ENCODE results near the gene NDST1.

- TF ChIP-seq CTCF (IDR thresholded peaks at IDR 0.05; ENCODE audit: extremely low read depth in 1 of 2, insufficient read depth in 1 of 2, low read depth in 1 of 2, low read length in 2 of 2), result no peak
- no peak for TF ChIP-seq JUN (IDR thresholded peaks at IDR 0.05; ENCODE audit: borderline replicate concordance, insufficient read depth, insufficient read length, low read depth)
- no peak for TF ChIP-seq POLR2A (IDR thresholded peaks at IDR 0.05; ENCODE audit: low read depth, low read length)
- TF ChIP-seq POLR2AphosphoS5 (IDR thresholded peaks at IDR 0.05; ENCODE audit: insufficient read depth, low read depth, low read length), result no peak
- no peak for TF ChIP-seq EZH2 (IDR thresholded peaks at IDR 0.05; ENCODE audit: borderline replicate concordance, low read depth, low read length, severe bottlenecking)
- TF ChIP-seq MYC (IDR thresholded peaks at IDR 0.05; ENCODE audit: low read depth, low read length), result no peak
- no peak for TF ChIP-seq FOS (IDR thresholded peaks at IDR 0.05; ENCODE audit: borderline replicate concordance, insufficient read depth, low read length)
- TF ChIP-seq MAX (IDR thresholded peaks at IDR 0.05; ENCODE audit: insufficient read depth, insufficient read length), result no peak
- TF ChIP-seq GATA2 (IDR thresholded peaks at IDR 0.05; ENCODE audit: insufficient read depth, insufficient read length, low read depth, low read length), result no peak
These were observed 14.1 kb downstream of the NDST1 start for GRCh38 chr5:150521939-150522503.

All from endothelial cell of umbilical vein (primary cell).